ENCODE data around the gene SPACA9. TPM values are rescaled to one million over a fixed set of nuclear protein-coding genes. Genes with fewer than 3 reads are reported as not detected.

Gene SPACA9
- total RNA-seq, 4 donors from 2014 or later, result 0.26 to 7.0 (median 2.4) TPM

DNA sequence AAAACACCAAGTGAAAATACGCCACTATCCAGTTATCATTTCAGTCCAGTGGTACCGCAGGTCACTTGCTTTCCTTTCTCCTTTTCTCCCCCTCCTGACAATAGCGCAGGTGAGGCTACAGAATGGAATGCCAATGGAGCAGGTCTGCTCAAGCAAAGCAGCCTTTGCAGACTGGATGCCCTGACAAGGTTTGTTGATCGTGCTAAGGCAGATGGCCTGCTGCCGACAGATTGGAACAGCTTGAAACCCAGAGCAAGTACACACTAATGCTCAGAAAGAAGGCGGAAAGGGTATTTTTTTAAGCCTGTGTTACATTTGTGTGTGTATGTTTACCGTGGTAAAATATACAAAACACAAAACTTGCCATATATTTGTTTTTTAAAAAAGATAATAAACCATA is 19.4 kb downstream of the SPACA9 start:
- H3K27me3 ChIP-seq, result no peaks in the 10 kb centered on the region
- H3K36me3 ChIP-seq, result no peaks in the 10 kb centered on the region
- no peak overlapping the region for H3K27ac ChIP-seq
- H3K4me3 ChIP-seq, result no peak overlapping the region
- intact Hi-C loops (cut with DNase I; ENCODE audit: low total_unique reads), result no loop called here
- no peak for DNase-seq
- TF ChIP-seq, protein P1, sequence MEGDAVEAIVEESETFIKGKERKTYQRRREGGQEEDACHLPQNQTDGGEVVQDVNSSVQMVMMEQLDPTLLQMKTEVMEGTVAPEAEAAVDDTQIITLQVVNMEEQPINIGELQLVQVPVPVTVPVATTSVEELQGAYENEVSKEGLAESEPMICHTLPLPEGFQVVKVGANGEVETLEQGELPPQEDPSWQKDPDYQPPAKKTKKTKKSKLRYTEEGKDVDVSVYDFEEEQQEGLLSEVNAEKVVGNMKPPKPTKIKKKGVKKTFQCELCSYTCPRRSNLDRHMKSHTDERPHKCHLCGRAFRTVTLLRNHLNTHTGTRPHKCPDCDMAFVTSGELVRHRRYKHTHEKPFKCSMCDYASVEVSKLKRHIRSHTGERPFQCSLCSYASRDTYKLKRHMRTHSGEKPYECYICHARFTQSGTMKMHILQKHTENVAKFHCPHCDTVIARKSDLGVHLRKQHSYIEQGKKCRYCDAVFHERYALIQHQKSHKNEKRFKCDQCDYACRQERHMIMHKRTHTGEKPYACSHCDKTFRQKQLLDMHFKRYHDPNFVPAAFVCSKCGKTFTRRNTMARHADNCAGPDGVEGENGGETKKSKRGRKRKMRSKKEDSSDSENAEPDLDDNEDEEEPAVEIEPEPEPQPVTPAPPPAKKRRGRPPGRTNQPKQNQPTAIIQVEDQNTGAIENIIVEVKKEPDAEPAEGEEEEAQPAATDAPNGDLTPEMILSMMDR (IDR thresholded peaks at IDR 0.05), result no peak
- TF ChIP-seq POLR2A (IDR thresholded peaks at IDR 0.05), result no peak
- no peaks in the 10 kb centered on the region for H3K4me1 ChIP-seq
- no peaks in the 10 kb centered on the region for H3K9me3 ChIP-seq

DNA sequence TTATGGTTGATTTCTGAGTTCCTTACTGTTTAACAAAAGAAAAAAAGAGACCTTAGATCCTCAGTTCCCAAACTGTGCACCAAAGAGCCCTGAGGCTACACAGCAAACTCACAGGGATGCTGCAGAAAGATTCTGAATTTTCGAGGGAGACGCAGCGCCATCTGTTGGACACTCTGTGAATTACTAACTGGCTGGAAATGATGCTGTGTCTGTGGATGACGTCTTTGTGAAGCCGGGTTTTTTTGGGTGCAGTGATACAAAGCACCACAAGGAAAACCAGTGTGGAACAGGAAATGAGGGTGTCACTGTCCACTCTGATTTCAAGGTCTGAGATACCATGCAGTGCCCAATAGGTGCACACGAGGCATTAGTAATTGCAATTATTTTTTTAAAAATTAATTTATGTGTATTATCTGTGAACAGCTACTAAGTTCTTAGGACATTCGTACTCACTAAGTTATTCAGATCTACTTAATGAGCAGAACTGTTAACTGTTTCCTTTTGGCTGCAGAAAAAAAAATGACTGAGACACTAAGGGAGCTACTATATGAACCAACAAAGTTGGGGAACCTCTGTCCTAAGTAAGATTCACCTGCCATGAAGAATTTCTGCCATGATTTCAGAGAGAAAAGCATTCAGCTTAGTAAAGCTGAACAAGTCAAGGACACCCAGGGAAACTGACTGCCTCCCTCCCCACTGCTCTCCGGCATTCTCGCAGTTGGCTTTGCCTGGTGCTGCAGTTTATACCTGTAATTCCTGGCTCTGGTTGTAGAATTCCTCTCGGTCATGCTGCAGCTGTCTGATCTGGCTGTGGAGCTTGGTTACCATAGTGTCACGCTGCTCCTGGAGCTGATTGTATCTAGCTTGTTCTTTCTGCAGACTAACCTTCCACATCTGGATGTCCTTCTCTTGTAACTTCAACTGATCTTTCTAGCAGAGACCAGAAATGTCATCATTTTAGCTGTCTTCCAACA is 23.4 kb downstream of the SPACA9 start:
- TF ChIP-seq POLR2A (IDR thresholded peaks at IDR 0.05), result no peak
- TF ChIP-seq, protein P1 (IDR thresholded peaks at IDR 0.05), result peak; percentile 68 to 88 (median 75)
- Histone ChIP-seq H3K27me3 (no peaks in the 10 kb centered on the region), H3K27ac (no peak overlapping the region), H3K9me3 (no peaks in the 10 kb centered on the region), H3K4me1 (no peaks in the 10 kb centered on the region), H3K36me3 (no peaks in the 10 kb centered on the region), H3K4me3 (no peak overlapping the region)
- peak; percentile 54 to 74 for DNase-seq
- intact Hi-C loops (cut with DNase I; ENCODE audit: low total_unique reads), result no loop called here

DNA sequence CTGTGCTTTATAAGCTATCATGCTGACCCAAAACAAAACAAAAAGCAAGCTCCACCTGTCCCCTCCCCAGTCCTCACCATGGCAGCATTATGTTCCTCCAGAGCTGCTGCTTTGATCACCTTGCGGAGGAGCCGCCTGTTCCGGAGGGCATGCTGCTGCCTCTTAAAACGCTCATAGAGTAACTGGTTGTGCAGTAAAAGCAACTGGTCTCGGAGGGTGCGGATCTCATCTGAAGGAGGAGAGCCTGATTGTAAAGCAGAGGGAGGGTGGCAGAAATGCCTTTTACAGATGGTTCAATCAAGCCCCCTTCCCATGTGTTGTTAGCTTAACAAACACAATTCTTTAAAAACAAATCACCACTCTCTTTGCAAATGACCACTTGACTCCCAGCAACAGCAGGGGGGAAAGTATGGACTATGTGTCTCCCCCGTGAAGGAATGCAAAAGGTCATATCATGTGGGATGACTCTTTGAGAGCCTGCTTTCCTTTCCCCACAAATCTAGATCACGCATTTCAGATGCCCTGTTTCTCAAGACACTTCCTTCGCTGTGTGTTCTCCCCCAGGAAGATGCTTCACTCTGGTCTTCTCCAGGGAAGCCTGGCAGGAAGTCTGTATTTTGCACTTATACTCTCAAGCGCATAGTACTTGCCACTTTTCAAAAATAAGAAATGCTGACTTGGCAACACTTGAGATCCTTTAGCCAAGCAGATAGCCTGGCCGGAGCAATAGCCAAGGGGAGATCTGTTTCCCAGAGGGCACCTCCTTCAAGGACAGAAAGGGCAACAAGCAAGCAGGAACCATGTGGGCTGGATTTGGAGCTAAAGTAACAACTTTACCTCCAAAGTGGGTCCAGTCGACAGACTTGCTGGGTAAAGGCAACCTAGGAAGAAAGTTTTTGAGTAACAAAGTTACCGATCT is 25.1 kb downstream of the SPACA9 start:
- DNase-seq, result no peak
- intact Hi-C loops (cut with DNase I; ENCODE audit: low total_unique reads), result no loop called here
- Histone ChIP-seq H3K9me3 (no peaks in the 10 kb centered on the region), H3K4me3 (no peak overlapping the region), H3K27me3 (no peaks in the 10 kb centered on the region), H3K4me1 (no peaks in the 10 kb centered on the region), H3K36me3 (no peaks in the 10 kb centered on the region), H3K27ac (no peak overlapping the region)
- TF ChIP-seq, protein P1 (IDR thresholded peaks at IDR 0.05), result no peak
- no peak for TF ChIP-seq POLR2A (IDR thresholded peaks at IDR 0.05)

DNA sequence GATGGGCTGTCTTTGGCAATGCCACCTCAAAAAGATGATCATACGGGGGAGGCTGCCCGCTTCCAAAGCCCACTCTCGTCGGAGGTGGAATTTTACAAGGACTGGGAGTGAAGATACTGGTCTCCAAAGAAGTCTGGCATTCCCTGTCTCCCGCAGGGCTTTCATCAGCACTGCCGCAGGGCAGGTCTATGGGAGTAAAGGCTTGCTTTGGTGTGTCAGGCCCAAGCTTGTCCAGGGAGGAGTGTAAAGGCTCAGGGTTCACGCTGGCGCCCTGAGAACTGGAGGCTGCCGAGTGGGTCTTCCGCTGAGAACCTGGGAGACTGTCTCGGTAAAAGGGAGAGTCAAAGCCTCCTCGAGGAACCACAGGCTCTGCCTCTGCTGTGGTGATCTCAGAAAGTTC is 27.0 kb downstream of the SPACA9 start:
- Histone ChIP-seq H3K9me3 (no peaks in the 10 kb centered on the region), H3K27me3 (no peaks in the 10 kb centered on the region), H3K4me3 (no peak overlapping the region), H3K4me1 (no peaks in the 10 kb centered on the region), H3K27ac (no peak overlapping the region), H3K36me3 (no peaks in the 10 kb centered on the region)
- no peak for TF ChIP-seq POLR2A (IDR thresholded peaks at IDR 0.05)
- TF ChIP-seq, protein P1 (IDR thresholded peaks at IDR 0.05), result no peak
- intact Hi-C loops (cut with DNase I; ENCODE audit: low total_unique reads), result no loop called here
- no peak for DNase-seq

Data from uterus (tissue), 4 donors.